HepG2 (cell line): ENCODE data around the gene ELP1. TPM values are rescaled to one million over a fixed set of nuclear protein-coding genes. Genes with fewer than 3 reads are reported as not detected.

ENCODE experiments used
- ATAC-seq: fragments of 200-7000 bp; cut with Tn5 transposase; 3 replicates; pipeline ENCODE4 v1.9.1; 2020; ENCODE audit warnings: mild to moderate bottlenecking, moderate library complexity
- BruUV-seq: library from RNA; stranded (reverse); fragments of 400-500 nt; replicated peaks from 2 replicates; lab custom pipeline; 2021; lab: Mats Ljungman, UMichigan
- CTCF ChIA-PET: fragments of 300-600 bp; formaldehyde crosslinking; extraction: SDS; loops from one replicate; lab custom pipeline; 2021; ENCODE audit warnings: low total read pairs, inconsistent platforms, low intra/inter-chr PET ratio; lab: Yijun Ruan, JAX
- POLR2A ChIA-PET: fragments of 350-600 bp; sonication (Branson Sonifier 250); formaldehyde crosslinking; loops from one replicate; lab custom pipeline; 2020; ENCODE audit warnings: antibody characterized with exemption, inconsistent platforms; lab: Yijun Ruan, JAX
- DNase-seq: peaks from one replicate; pipeline ENCODE4 v3.0.0-alpha.2; 2015; ENCODE audit warnings: low spot score
- FAIRE-seq: peaks from 3 replicates; lab custom pipeline; 2011; peaks lifted over from hg19 to GRCh38; lab: Jason Lieb, UNC
- H2AFZ ChIP-seq: one replicate; pipeline ENCODE4 v1.6.1; 2011; ENCODE audit warnings: low read length, inconsistent platforms
- H3K27ac ChIP-seq: fragments of 300-600 bp; 3 replicates; pipeline ENCODE4 v1.8.0; 2011; ENCODE audit warnings: mixed run types, mild to moderate bottlenecking, mixed read lengths, low read length, inconsistent platforms; ENCODE audit not compliant: insufficient read depth; ENCODE audit errors: extremely low read length
- H3K27me3 ChIP-seq, 2 experiments: fragments of 200-600 bp in 1 of 2; 2 replicates in 1 of 2; 3 replicates in 1 of 2; pipeline versions ENCODE4 v1.6.0 to v1.8.0; 2011; ENCODE audit warnings: low read length in 2 of 2, mild to moderate bottlenecking in 2 of 2, moderate library complexity in 2 of 2, inconsistent platforms in 1 of 2; ENCODE audit not compliant: insufficient read depth in 2 of 2, control insufficient read depth in 1 of 2
- H3K36me3 ChIP-seq, 2 experiments: fragments of 200-600 bp in 1 of 2; replicated peaks in 1 of 2; 2 replicates in 1 of 2; 3 replicates in 1 of 2; pipeline versions ENCODE4 v1.5.1 to v1.8.0; 2011; ENCODE audit warnings: low read length in 2 of 2, inconsistent platforms in 1 of 2; ENCODE audit not compliant: insufficient read depth in 2 of 2, control insufficient read depth in 1 of 2
- H3K4me1 ChIP-seq: 2 replicates; pipeline ENCODE4 v1.5.1; 2012; ENCODE audit warnings: low read length, inconsistent platforms; ENCODE audit not compliant: insufficient read depth
- H3K4me2 ChIP-seq: 2 replicates; pipeline ENCODE4 v1.6.0; 2011; ENCODE audit warnings: low read depth, low read length, inconsistent platforms
- H3K4me3 ChIP-seq, 3 experiments: fragments of 200-600 bp in 1 of 3; sonication (generic), shearing (Covaris generic) in 1 of 3; replicated peaks in 1 of 3; 2 replicates each; pipeline ENCODE4 v1.5.1; 2011 to 2016; ENCODE audit warnings: low read length in 3 of 3, inconsistent platforms in 2 of 3, low read depth in 2 of 3, mild to moderate bottlenecking in 2 of 3, control low read depth in 1 of 3, mixed read lengths in 1 of 3; ENCODE audit not compliant: insufficient read depth in 1 of 3
- H3K79me2 ChIP-seq: one replicate; pipeline ENCODE4 v1.6.1; 2011; ENCODE audit warnings: low read length, inconsistent platforms; ENCODE audit not compliant: insufficient read depth
- H3K9ac ChIP-seq: 2 replicates; pipeline ENCODE4 v1.6.0; 2011; ENCODE audit warnings: mild to moderate bottlenecking, low read depth, low read length, inconsistent platforms; ENCODE audit not compliant: insufficient read depth
- H3K9me3 ChIP-seq: 2 replicates; pipeline ENCODE4 v1.5.1; 2012; ENCODE audit warnings: mild to moderate bottlenecking, low read length
- H4K20me1 ChIP-seq: 2 replicates; pipeline ENCODE4 v1.6.0; 2011; ENCODE audit warnings: inconsistent platforms, mild to moderate bottlenecking, low read length, moderate library complexity; ENCODE audit not compliant: insufficient read depth
- ARID4A ChIP-seq: sonication (generic); formaldehyde crosslinking; IDR thresholded peaks from 2 replicates; pipeline ENCODE4 v1.5.0; 2020; ENCODE audit warnings: mild to moderate bottlenecking, missing genetic modification reagents, borderline replicate concordance
- FIP1L1 ChIP-seq: fragments of 200-400 bp; formaldehyde crosslinking; IDR thresholded peaks from 2 replicates; pipeline ENCODE4 v1.6.1; 2018; ENCODE audit warnings: low read depth, mild to moderate bottlenecking, low read length, moderate library complexity, borderline replicate concordance; ENCODE audit not compliant: insufficient read depth
- FOXP1 ChIP-seq, 2 experiments: fragments of 450-650 bp in 1 of 2; IDR thresholded peaks; 2 replicates each; pipeline ENCODE4 v1.6.1; 2017 to 2018; ENCODE audit warnings: antibody characterized with exemption in 1 of 2
- KAT7 ChIP-seq: IDR thresholded peaks from 2 replicates; pipeline ENCODE4 v1.6.1; 2018; ENCODE audit warnings: borderline replicate concordance, missing compliant biosample characterization
- NFE2L1 ChIP-seq: sonication (generic); formaldehyde crosslinking; IDR thresholded peaks from 2 replicates; pipeline ENCODE4 v1.4.0; 2020; ENCODE audit warnings: missing genetic modification reagents, mild to moderate bottlenecking, borderline replicate concordance
- POLR2A ChIP-seq, 2 experiments: IDR thresholded peaks; 2 replicates each; pipeline ENCODE4 v1.6.1; 2011; ENCODE audit warnings: low read depth in 2 of 2, low read length in 2 of 2, mild to moderate bottlenecking in 1 of 2, moderate library complexity in 1 of 2; ENCODE audit not compliant: insufficient read depth in 1 of 2
- PRMT3 ChIP-seq: sonication (generic); formaldehyde crosslinking; IDR thresholded peaks from 2 replicates; pipeline ENCODE4 v1.8.1; 2022; ENCODE audit warnings: low read depth, mild to moderate bottlenecking, moderate library complexity, missing genetic modification reagents, borderline replicate concordance
- SMARCC2 ChIP-seq: fragments of 450-650 bp; IDR thresholded peaks from 2 replicates; pipeline ENCODE4 v1.6.1; 2017; ENCODE audit warnings: antibody characterized with exemption, mild to moderate bottlenecking
- SPEN ChIP-seq: sonication (generic); formaldehyde crosslinking; IDR thresholded peaks from 2 replicates; pipeline ENCODE4 v1.5.1; 2020; ENCODE audit warnings: low read depth, mild to moderate bottlenecking, missing genetic modification reagents
- ZBTB38 ChIP-seq: sonication (generic); formaldehyde crosslinking; IDR thresholded peaks from 2 replicates; pipeline ENCODE4 v1.5.1; 2020; ENCODE audit warnings: mild to moderate bottlenecking, missing genetic modification reagents
- ZNF577 ChIP-seq: sonication (generic); formaldehyde crosslinking; IDR thresholded peaks from 2 replicates; pipeline ENCODE4 v1.4.0; 2020; ENCODE audit warnings: mild to moderate bottlenecking, low read depth, missing genetic modification reagents, borderline replicate concordance
- ZNF598 ChIP-seq: sonication (generic); formaldehyde crosslinking; IDR thresholded peaks from 2 replicates; pipeline ENCODE4 v1.5.1; 2020; ENCODE audit warnings: mild to moderate bottlenecking, missing genetic modification reagents, borderline replicate concordance
- WGBS: methylation state at CpG from one replicate; pipeline ENCODE4 v1.1.6; 2017; ENCODE audit warnings: low lambda C conversion rate; 5-methylcytosine and 5-hydroxymethylcytosine counted together
- in situ Hi-C: cut with HindIII; loops from 2 replicates; pipeline ENCODE4 v1.10.0; 2017; ENCODE audit warnings: low pct_unique_long_range_greater_than_20kb; ENCODE audit not compliant: extremely low pct_ligation_motif_present
- intact Hi-C: fragments of 100-400 bp; cut with micrococcal nuclease; formaldehyde crosslinking; loops from one replicate; pipeline ENCODE4 v1.10.0; 2022; ENCODE audit not compliant: unreplicated experiment
- polyA plus RNA-seq, 8 experiments: library from polyadenylated mRNA; depleted of rRNA in 3 of 8; stranded (reverse) in 7 of 8; unstranded in 1 of 8; fragments of >200 nt; fragmentation: Illumina TruSeq in 4 of 8; extraction: Trizol in 4 of 8; gene quantifications; 2 replicates each; pipeline versions ENCODE4 v1.2.1 to v1.2.3, GENCODE V29; 2011 to 2016; ENCODE audit warnings: low read depth in 4 of 8, missing spikeins in 1 of 8, mixed read lengths in 1 of 8; ENCODE audit not compliant: insufficient read depth in 1 of 8
- total RNA-seq, 5 experiments: library from RNA; depleted of rRNA; stranded (reverse); fragments of >200 nt; fragmentation: Illumina TruSeq; extraction: Trizol; gene quantifications; 2 replicates each; pipeline ENCODE4 v1.2.3, GENCODE V29; 2016; ENCODE audit warnings: low read depth in 1 of 5

Gene ELP1
- total and polyA plus RNA-seq, 2 of the 13 experiments (the other 11 are each of a cell fraction or from before 2014, with no cell fraction given), result 157 to 275 TPM

GRCh38 chr9:108883085-108883484 lies 50.8 kb downstream of the ELP1 start (continued):
- TF ChIP-seq ZBTB38 (CRISPR knock-in tag) (0 out of 2 replicates have a peak, but pooled peaks have one; percentile 57), FIP1L1 (no peak), ZNF577 (CRISPR knock-in tag) (no peak), ARID4A (CRISPR knock-in tag) (0 out of 2 replicates have a peak, but pooled peaks have one; percentile 20)
- TF ChIP-seq, all 625 proteins: peak for 6

GRCh38 chr9:108882052-108882888 lies 51.7 kb downstream of the ELP1 start:
- Histone ChIP-seq H3K27ac (peak overlapping the region; percentile 99), H4K20me1 (peaks cover 5% of the 10 kb centered on the region; the same call in 1 of the 2 replicates), H3K4me3 (peak overlapping the region; percentile 57 to 67 (median 66)), H3K9ac (peak overlapping the region; percentile 93), H3K4me1 (peaks cover 90% of the 10 kb centered on the region), H3K36me3 (peaks cover 15 to 52% of the 10 kb centered on the region in 2 experiments), H3K79me2 (peaks cover 82% of the 10 kb centered on the region), H3K27me3 (no peaks in the 10 kb centered on the region), H2AFZ (no peak overlapping the region), H3K4me2 (peak overlapping the region; percentile 77), H3K9me3 (no peaks in the 10 kb centered on the region)
- FAIRE-seq (no peak), ATAC-seq (no peak), DNase-seq (no peak)
- intact Hi-C loops, result no loop called here
- 80% methylated on average over 6 of the region's 6 CpGs for WGBS
- no TSS peak for BruUV-seq
- ChIA-PET CTCF (no interaction called here), POLR2A (interaction anchor here (0.8 to 4.7 kb wide), 5 partner anchors 10 to 17 kb away, joined by 3 to 45 read pairs (median 11); no protein-coding TSS in a partner anchor)
- in situ Hi-C loops, result no loop called here
- TF ChIP-seq KAT7 (CRISPR knock-in tag), result 0 out of 2 replicates have a peak, but pooled peaks have one; percentile 44
- TF ChIP-seq NFE2L1 (CRISPR knock-in tag), result no peak
- TF ChIP-seq SPEN (CRISPR knock-in tag), result no peak
- TF ChIP-seq POLR2A (IDR thresholded peaks at IDR 0.05; ENCODE audit: insufficient read depth in 1 of 2, low read depth in 2 of 2, low read length in 2 of 2), result peak; percentile 14 to 32; a peak in 2 of 4 replicates
- no peak for TF ChIP-seq ZNF598 (CRISPR knock-in tag)
- TF ChIP-seq PRMT3 (CRISPR knock-in tag), result no peak
- no peak for TF ChIP-seq FOXP1 (IDR thresholded peaks at IDR 0.05)
- TF ChIP-seq FOXP1 (CRISPR knock-in tag; IDR thresholded peaks at IDR 0.05), result no peak
- TF ChIP-seq SMARCC2, result no peak
